Measurements from ENCODE around the gene FAN1. TPM values are rescaled to one million over a fixed set of nuclear protein-coding genes. Genes with fewer than 3 reads are reported as not detected.
A peak's percentile ranks its signal among the peaks of the same experiment; 100 is the strongest.

The FAN1 gene
- total and polyA plus RNA-seq, 9 of the 15 experiments (the other 6 are each of a cell fraction or from before 2014, with no cell fraction given), result 1.5 to 16.8 (median 12.0) TPM

- in situ Hi-C loops (cut with MboI) (no loop called here), intact Hi-C loops (cut with micrococcal nuclease) (no loop called here)
- ATAC-seq (no peak), DNase-seq (ENCODE audit: extremely low read depth in 1 of 4, low spot score in 3 of 4) (no peak), FAIRE-seq (peak; percentile 23)
- Histone ChIP-seq H3K9me3 (replicated peaks; ENCODE audit: control insufficient read depth, insufficient read depth, low read depth, low read length) (no peaks in the 10 kb centered on the region), H3K79me2 (ENCODE audit: control insufficient read depth, insufficient read depth, low read length) (no peaks in the 10 kb centered on the region), H3K4me1 (replicated peaks in 1 of 2; ENCODE audit: control insufficient read depth in 2 of 2, insufficient read depth in 2 of 2, low read length in 2 of 2) (no peaks in the 10 kb centered on the region), H3K27ac (ENCODE audit: extremely low read depth, low read depth, low read length) (no peak overlapping the region), H3K4me2 (ENCODE audit: insufficient read depth, low read length) (no peak overlapping the region), H3K27me3 (ENCODE audit: control insufficient read depth in 2 of 2, insufficient read depth in 2 of 2, low read length in 2 of 2) (no peaks in the 10 kb centered on the region), H4K20me1 (replicated peaks; ENCODE audit: control insufficient read depth, insufficient read depth, low read length) (no peaks in the 10 kb centered on the region), H2AFZ (ENCODE audit: low read depth, low read length) (no peak overlapping the region), H3K9ac (ENCODE audit: insufficient read depth in 1 of 2, low read depth in 2 of 2, low read length in 2 of 2) (no peak overlapping the region), H3K36me3 (ENCODE audit: control insufficient read depth, insufficient read depth, low read length) (peaks cover 78% of the 10 kb centered on the region), H3K9me1 (ENCODE audit: control insufficient read depth, insufficient read depth, low read length) (no peaks in the 10 kb centered on the region), H3K4me3 (no peak overlapping the region)
- BruUV-seq (replicated peaks), result no TSS peak
- POLR2A ChIA-PET, result no interaction called here
- TF ChIP-seq, protein P1, sequence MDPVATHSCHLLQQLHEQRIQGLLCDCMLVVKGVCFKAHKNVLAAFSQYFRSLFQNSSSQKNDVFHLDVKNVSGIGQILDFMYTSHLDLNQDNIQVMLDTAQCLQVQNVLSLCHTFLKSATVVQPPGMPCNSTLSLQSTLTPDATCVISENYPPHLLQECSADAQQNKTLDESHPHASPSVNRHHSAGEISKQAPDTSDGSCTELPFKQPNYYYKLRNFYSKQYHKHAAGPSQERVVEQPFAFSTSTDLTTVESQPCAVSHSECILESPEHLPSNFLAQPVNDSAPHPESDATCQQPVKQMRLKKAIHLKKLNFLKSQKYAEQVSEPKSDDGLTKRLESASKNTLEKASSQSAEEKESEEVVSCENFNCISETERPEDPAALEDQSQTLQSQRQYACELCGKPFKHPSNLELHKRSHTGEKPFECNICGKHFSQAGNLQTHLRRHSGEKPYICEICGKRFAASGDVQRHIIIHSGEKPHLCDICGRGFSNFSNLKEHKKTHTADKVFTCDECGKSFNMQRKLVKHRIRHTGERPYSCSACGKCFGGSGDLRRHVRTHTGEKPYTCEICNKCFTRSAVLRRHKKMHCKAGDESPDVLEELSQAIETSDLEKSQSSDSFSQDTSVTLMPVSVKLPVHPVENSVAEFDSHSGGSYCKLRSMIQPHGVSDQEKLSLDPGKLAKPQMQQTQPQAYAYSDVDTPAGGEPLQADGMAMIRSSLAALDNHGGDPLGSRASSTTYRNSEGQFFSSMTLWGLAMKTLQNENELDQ (CRISPR knock-in tag; IDR thresholded peaks at IDR 0.05; ENCODE audit: borderline replicate concordance), result no peak
- TF ChIP-seq MCM2 (IDR thresholded peaks at IDR 0.05; ENCODE audit: low read depth) (no peak), ARID1B (IDR thresholded peaks at IDR 0.05) (no peak), YBX1 (IDR thresholded peaks at IDR 0.05) (no peak), SNAPC5 (CRISPR knock-in tag; IDR thresholded peaks at IDR 0.05) (no peak), ZNF41 (CRISPR knock-in tag; conservative IDR thresholded peaks at IDR 0.05) (no peak), SRSF3 (IDR thresholded peaks at IDR 0.05; ENCODE audit: insufficient read depth, low read length) (no peak), CBX2 (IDR thresholded peaks at IDR 0.05; ENCODE audit: insufficient read depth, low read length, poor library complexity, severe bottlenecking) (no peak), ZNF133 (CRISPR knock-in tag; IDR thresholded peaks at IDR 0.05) (no peak)
- TF ChIP-seq, protein P2, sequence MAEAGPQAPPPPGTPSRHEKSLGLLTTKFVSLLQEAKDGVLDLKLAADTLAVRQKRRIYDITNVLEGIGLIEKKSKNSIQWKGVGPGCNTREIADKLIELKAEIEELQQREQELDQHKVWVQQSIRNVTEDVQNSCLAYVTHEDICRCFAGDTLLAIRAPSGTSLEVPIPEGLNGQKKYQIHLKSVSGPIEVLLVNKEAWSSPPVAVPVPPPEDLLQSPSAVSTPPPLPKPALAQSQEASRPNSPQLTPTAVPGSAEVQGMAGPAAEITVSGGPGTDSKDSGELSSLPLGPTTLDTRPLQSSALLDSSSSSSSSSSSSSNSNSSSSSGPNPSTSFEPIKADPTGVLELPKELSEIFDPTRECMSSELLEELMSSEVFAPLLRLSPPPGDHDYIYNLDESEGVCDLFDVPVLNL (CRISPR knock-in tag; IDR thresholded peaks at IDR 0.05; ENCODE audit: low read depth), result no peak
- CTCF ChIA-PET (ENCODE audit: low intra/inter-chr PET ratio), result no interaction called here
- 91% methylated on average over 7 of the region's 7 CpGs for WGBS (ENCODE audit: insufficient coverage, low coverage, missing lambda C conversion rate)
Observed at GRCh38 chr15:30939161-30939560, 35.4 kb downstream of the FAN1 start.
